SK-N-SH (cell line): ENCODE results near the gene TRIP13.

Experiments used
- CHD2 ChIP-seq: fragments of 150-350 bp; IDR thresholded peaks from 2 replicates; pipeline ENCODE4 v1.6.1; 2018; ENCODE audit warnings: low read length; ENCODE audit not compliant: partially characterized antibody
- CTCF ChIP-seq: fragments of 200-600 bp; sonication (generic); IDR thresholded peaks from 2 replicates; pipeline ENCODE4 v1.6.1; 2017; ENCODE audit warnings: antibody characterized with exemption, mild to moderate bottlenecking, moderate library complexity
- ELF1 ChIP-seq: IDR thresholded peaks from 2 replicates; pipeline ENCODE4 v1.4.0; 2012
- PBX3 ChIP-seq: IDR thresholded peaks from 2 replicates; pipeline ENCODE4; 2012
- RAD21 ChIP-seq: IDR thresholded peaks from 2 replicates; pipeline ENCODE4 v1.6.1; 2012; ENCODE audit warnings: mild to moderate bottlenecking, low read length
- SIN3A ChIP-seq: IDR thresholded peaks from 2 replicates; pipeline ENCODE4 v1.6.1; 2012; ENCODE audit warnings: low read depth, mild to moderate bottlenecking, low read length, moderate library complexity, borderline replicate concordance
- TAF1 ChIP-seq: IDR thresholded peaks from 2 replicates; pipeline ENCODE4 v1.6.1; 2012; ENCODE audit warnings: low read depth, mild to moderate bottlenecking, low read length, moderate library complexity, borderline replicate concordance
- YY1 ChIP-seq: IDR thresholded peaks from 2 replicates; pipeline ENCODE4 v1.4.0; 2012; ENCODE audit warnings: low read depth, mild to moderate bottlenecking

GRCh38 chr5:943201-943917, 50.7 kb downstream of the TRIP13 start:
- TF ChIP-seq CHD2 (no peak), CTCF (no peak), YY1 (no peak), RAD21 (no peak), PBX3 (no peak), ELF1 (no peak), TAF1 (no peak), SIN3A (no peak)
